ENCODE data around the gene HMGN1. TPM values are rescaled to one million over a fixed set of nuclear protein-coding genes. Genes with fewer than 3 reads are reported as not detected.
A peak's percentile ranks its signal among the peaks of the same experiment; 100 is the strongest.

Gene HMGN1
- total RNA-seq, 1 experiment from 2014 or later = 293 TPM

GRCh38 chr21:39312112-39313041 lies 36.5 kb downstream of the HMGN1 start:
- Histone ChIP-seq H3K9me3 (ENCODE audit: control insufficient read depth, insufficient read depth, low read depth, low read length) (no peaks in the 10 kb centered on the region), H3K27me3 (ENCODE audit: control insufficient read depth, insufficient read depth, low read length) (no peaks in the 10 kb centered on the region), H3K4me1 (ENCODE audit: control insufficient read depth, insufficient read depth, low read length) (peaks cover 6% of the 10 kb centered on the region), H3K4me3 (ENCODE audit: low read depth in 2 of 2, low read length in 2 of 2) (peak overlapping the region; percentile 65 to 71), H3K36me3 (ENCODE audit: control insufficient read depth, insufficient read depth, low read length) (peaks cover 8% of the 10 kb centered on the region; the same call in 1 of the 2 replicates), H3K27ac (ENCODE audit: low read length) (peak overlapping the region; percentile 34; the same call in 1 of the 2 replicates)
- ATAC-seq (peak; percentile 90), DNase-seq (ENCODE audit: low read depth, low spot score) (peak; percentile 22)
- intact Hi-C loops (cut with micrococcal nuclease; ENCODE audit: unreplicated experiment) (no loop called here), in situ Hi-C loops (cut with HindIII; ENCODE audit: low pct_unique_long_range_greater_than_20kb, low sequenced_read_pairs) (no loop called here)
- TF ChIP-seq TCF7L2 (IDR thresholded peaks at IDR 0.05; ENCODE audit: low read depth, low read length) = no peak
- TF ChIP-seq POLR2AphosphoS5 (IDR thresholded peaks at IDR 0.05; ENCODE audit: low read depth, low read length) = no peak
- no peak for TF ChIP-seq REST (IDR thresholded peaks at IDR 0.05; ENCODE audit: insufficient read depth in 1 of 2, low read depth in 2 of 2, low read length in 1 of 2)
- ChIA-PET CTCF (interaction anchor here (0.6 kb wide), 1 partner anchor 15 kb away, joined by 5 read pairs; no protein-coding TSS in a partner anchor), POLR2A (interaction anchor here (0.7 kb wide), 1 partner anchor 24 kb away, joined by 8 read pairs; no protein-coding TSS in a partner anchor)
- no TSS peak for BruUV-seq (replicated peaks)

GRCh38 chr21:39311164-39311563 lies 37.7 kb downstream of the HMGN1 start:
- no TSS peak for BruUV-seq (replicated peaks)
- intact Hi-C loops (cut with micrococcal nuclease; ENCODE audit: unreplicated experiment) (no loop called here), in situ Hi-C loops (cut with HindIII; ENCODE audit: low pct_unique_long_range_greater_than_20kb, low sequenced_read_pairs) (no loop called here)

More at GRCh38 chr21:39311164-39311563, 37.7 kb downstream of the HMGN1 start:
- CTCF ChIA-PET = no interaction called here
- TF ChIP-seq CTCF (IDR thresholded peaks at IDR 0.05) (no peak), POLR2AphosphoS5 (IDR thresholded peaks at IDR 0.05; ENCODE audit: low read depth, low read length) (no peak), SIN3A (IDR thresholded peaks at IDR 0.05; ENCODE audit: borderline replicate concordance, insufficient read depth, low read depth, low read length) (no peak), REST (IDR thresholded peaks at IDR 0.05; ENCODE audit: insufficient read depth in 1 of 2, low read depth in 2 of 2, low read length in 1 of 2) (no peak), TCF7L2 (IDR thresholded peaks at IDR 0.05; ENCODE audit: low read depth, low read length) (no peak)
- H3K4me3 ChIP-seq (ENCODE audit: low read depth in 2 of 2, low read length in 2 of 2) = no peak overlapping the region
- POLR2A ChIA-PET = no interaction called here
- H3K27ac ChIP-seq (ENCODE audit: low read length) = no peak overlapping the region
- peaks cover 8% of the 10 kb centered on the region; the same call in 1 of the 2 replicates for H3K36me3 ChIP-seq (ENCODE audit: control insufficient read depth, insufficient read depth, low read length)
- H3K4me1 ChIP-seq (ENCODE audit: control insufficient read depth, insufficient read depth, low read length) = peaks cover 6% of the 10 kb centered on the region
- H3K27me3 ChIP-seq (ENCODE audit: control insufficient read depth, insufficient read depth, low read length) = no peaks in the 10 kb centered on the region
- ATAC-seq (no peak), DNase-seq (ENCODE audit: low read depth, low spot score) (no peak)
- no peaks in the 10 kb centered on the region for H3K9me3 ChIP-seq (ENCODE audit: control insufficient read depth, insufficient read depth, low read depth, low read length)

Measured in Panc1 (cell line).